HEK293T (cell line): Measurements from ENCODE around the gene ZNF730.

ENCODE experiments used
- CTCF ChIA-PET: fragments of 350-600 bp; formaldehyde crosslinking; extraction: SDS; loops from one replicate; lab custom pipeline; 2021; ENCODE audit warnings: antibody characterized with exemption, inconsistent platforms; lab: Yijun Ruan, JAX
- POLR2A ChIA-PET: fragments of 350-600 bp; formaldehyde crosslinking; extraction: SDS; loops from one replicate; lab custom pipeline; 2020; ENCODE audit warnings: antibody characterized with exemption, inconsistent platforms; lab: Yijun Ruan, JAX
- DNase-seq: peaks from one replicate; pipeline ENCODE4 v3.0.0; 2012; ENCODE audit warnings: mixed read lengths; ENCODE audit errors: extremely low spot score
- ARNT ChIP-seq: fragments of 450-650 bp; IDR thresholded peaks from 2 replicates; pipeline ENCODE4 v1.6.1; 2017; ENCODE audit warnings: mild to moderate bottlenecking
- BHLHE40 ChIP-seq: fragments of 450-650 bp; IDR thresholded peaks from 2 replicates; pipeline ENCODE4 v1.6.1; 2016; ENCODE audit warnings: mild to moderate bottlenecking, moderate library complexity, borderline replicate concordance
- CTBP1 ChIP-seq: fragments of 450-650 bp; IDR thresholded peaks from 2 replicates; pipeline ENCODE4 v1.6.1; 2016; ENCODE audit warnings: borderline replicate concordance
- ELF4 ChIP-seq: fragments of 450-650 bp; IDR thresholded peaks from 2 replicates; pipeline ENCODE4 v1.6.1; 2017; ENCODE audit warnings: antibody characterized with exemption
- FOXA1 ChIP-seq: fragments of 450-650 bp; IDR thresholded peaks from 2 replicates; pipeline ENCODE4 v1.6.1; 2016; ENCODE audit warnings: mild to moderate bottlenecking
- FOXK2 ChIP-seq: fragments of 450-650 bp; IDR thresholded peaks from 2 replicates; pipeline ENCODE4 v1.6.1; 2016; ENCODE audit warnings: mild to moderate bottlenecking
- FOXM1 ChIP-seq: fragments of 450-650 bp; IDR thresholded peaks from 2 replicates; pipeline ENCODE4 v1.6.1; 2017; ENCODE audit warnings: mild to moderate bottlenecking, borderline replicate concordance
- HDGF ChIP-seq: fragments of 450-650 bp; IDR thresholded peaks from 2 replicates; pipeline ENCODE4 v1.6.1; 2017; ENCODE audit warnings: antibody characterized with exemption, borderline replicate concordance
- L3MBTL2 ChIP-seq: fragments of 450-650 bp; conservative IDR thresholded peaks from 2 replicates; pipeline ENCODE4 v1.6.1; 2016; ENCODE audit warnings: mild to moderate bottlenecking
- LEF1 ChIP-seq: fragments of 450-650 bp; IDR thresholded peaks from 2 replicates; pipeline ENCODE4 v1.6.1; 2017; ENCODE audit warnings: mild to moderate bottlenecking, borderline replicate concordance
- NFRKB ChIP-seq: fragments of 450-650 bp; IDR thresholded peaks from 2 replicates; pipeline ENCODE4 v1.6.1; 2016; ENCODE audit warnings: mild to moderate bottlenecking, moderate library complexity
- SP1 ChIP-seq: fragments of 450-650 bp; IDR thresholded peaks from 2 replicates; pipeline ENCODE4 v1.6.1; 2017
- SUZ12 ChIP-seq: fragments of 450-650 bp; IDR thresholded peaks from 2 replicates; pipeline ENCODE4 v1.6.1; 2016; ENCODE audit warnings: mild to moderate bottlenecking
- TARDBP ChIP-seq: fragments of 450-650 bp; IDR thresholded peaks from 2 replicates; pipeline ENCODE4 v1.6.1; 2016
- ZNF384 ChIP-seq: fragments of 450-650 bp; IDR thresholded peaks from 2 replicates; pipeline ENCODE4 v1.6.1; 2016
- TF ChIP-seq, protein P1 (sequence below): fragments of 450-650 bp; IDR thresholded peaks from 2 replicates; pipeline ENCODE4 v1.6.1; 2016

Gene ZNF730

DNA sequence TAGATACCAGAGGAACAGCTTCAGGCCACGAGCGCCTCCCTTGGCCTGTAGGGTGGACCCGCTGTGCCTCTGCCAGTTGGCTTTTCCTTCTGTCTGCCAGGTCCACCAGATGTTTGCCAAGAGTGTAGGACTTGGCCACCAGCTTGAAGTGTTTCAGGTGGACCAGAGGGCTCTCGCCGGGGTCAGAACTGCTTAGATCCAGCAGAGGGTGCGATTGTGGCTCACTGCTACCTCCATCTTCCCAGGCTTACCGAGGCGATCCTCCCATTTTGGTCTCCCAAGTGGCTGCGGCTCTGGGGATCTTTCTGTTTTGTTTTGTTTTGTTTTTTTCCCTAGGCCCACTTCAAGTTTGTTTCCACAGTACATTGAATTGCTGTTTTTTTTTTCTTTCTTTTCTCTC, 23.0 kb upstream of the ZNF730 start:
- no peak for TF ChIP-seq BHLHE40
- TF ChIP-seq FOXM1 = no peak
- TF ChIP-seq ZNF384 = no peak
- TF ChIP-seq, protein P1, sequence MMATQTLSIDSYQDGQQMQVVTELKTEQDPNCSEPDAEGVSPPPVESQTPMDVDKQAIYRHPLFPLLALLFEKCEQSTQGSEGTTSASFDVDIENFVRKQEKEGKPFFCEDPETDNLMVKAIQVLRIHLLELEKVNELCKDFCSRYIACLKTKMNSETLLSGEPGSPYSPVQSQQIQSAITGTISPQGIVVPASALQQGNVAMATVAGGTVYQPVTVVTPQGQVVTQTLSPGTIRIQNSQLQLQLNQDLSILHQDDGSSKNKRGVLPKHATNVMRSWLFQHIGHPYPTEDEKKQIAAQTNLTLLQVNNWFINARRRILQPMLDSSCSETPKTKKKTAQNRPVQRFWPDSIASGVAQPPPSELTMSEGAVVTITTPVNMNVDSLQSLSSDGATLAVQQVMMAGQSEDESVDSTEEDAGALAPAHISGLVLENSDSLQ = no peak
- no peak for TF ChIP-seq FOXK2
- TF ChIP-seq HDGF = no peak
- no peak for TF ChIP-seq NFRKB
- no peak for TF ChIP-seq L3MBTL2
- TF ChIP-seq CTBP1 = no peak
- CTCF ChIA-PET = no interaction called here
- POLR2A ChIA-PET = no interaction called here
- DNase-seq = no peak

DNA sequence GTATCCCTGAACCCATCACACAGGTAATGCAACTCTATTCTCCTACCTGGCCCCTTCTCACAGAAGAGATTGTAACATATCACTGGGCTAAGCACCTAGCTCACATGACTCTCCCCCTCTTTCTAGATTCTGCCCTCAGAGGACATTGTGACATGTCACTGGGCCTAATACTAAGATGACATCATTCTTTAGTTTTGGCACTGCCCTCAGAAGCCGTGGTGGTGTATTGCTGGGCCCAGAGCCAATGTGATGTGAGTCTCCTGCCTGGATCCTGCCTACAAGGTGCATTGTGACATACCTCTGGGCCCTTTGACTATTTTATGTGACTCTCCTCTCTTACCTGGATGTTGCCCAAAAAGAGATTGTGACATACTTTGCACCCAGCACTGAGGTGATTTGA, 21.4 kb upstream of the ZNF730 start:
- ChIA-PET POLR2A (no interaction called here), CTCF (no interaction called here)
- no peak for DNase-seq
- TF ChIP-seq TARDBP = no peak
- no peak for TF ChIP-seq ARNT
- TF ChIP-seq L3MBTL2 = no peak
- TF ChIP-seq ZNF384 = no peak
- no peak for TF ChIP-seq FOXA1
- no peak for TF ChIP-seq SUZ12
- TF ChIP-seq LEF1 = no peak
- no peak for TF ChIP-seq HDGF
- no peak for TF ChIP-seq FOXM1
- TF ChIP-seq, protein P1 = no peak
- no peak for TF ChIP-seq SP1
- no peak for TF ChIP-seq FOXK2
- no peak for TF ChIP-seq ELF4
- TF ChIP-seq NFRKB = no peak
- no peak for TF ChIP-seq BHLHE40
- TF ChIP-seq CTBP1 = no peak

DNA sequence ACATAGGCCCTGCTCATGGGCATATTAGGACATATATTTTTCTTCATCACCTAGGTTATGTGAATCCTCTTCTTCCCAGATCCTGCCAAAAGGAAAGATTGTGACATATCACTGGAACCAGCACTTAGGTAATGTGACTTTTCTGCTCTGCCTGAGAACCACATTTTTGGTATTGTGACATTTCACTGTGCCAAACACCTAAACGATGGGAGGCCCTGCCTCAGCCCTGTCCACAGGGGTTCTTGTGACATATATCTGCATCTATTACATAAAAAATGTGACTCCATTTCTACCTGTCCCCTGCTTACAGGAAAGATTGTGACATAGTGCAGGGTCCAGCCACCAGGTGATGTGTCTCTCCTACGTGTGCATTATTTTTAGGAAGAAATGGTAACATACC, 18.5 kb upstream of the ZNF730 start:
- CTCF ChIA-PET = no interaction called here
- POLR2A ChIA-PET = no interaction called here
- DNase-seq = no peak
- TF ChIP-seq L3MBTL2 = no peak
- TF ChIP-seq ZNF384 = no peak
- TF ChIP-seq, protein P1 = no peak
- TF ChIP-seq NFRKB = no peak
- no peak for TF ChIP-seq ARNT
- TF ChIP-seq HDGF = no peak
- no peak for TF ChIP-seq FOXK2
- no peak for TF ChIP-seq FOXA1
- no peak for TF ChIP-seq ELF4
- no peak for TF ChIP-seq SUZ12
- TF ChIP-seq SP1 = no peak
- TF ChIP-seq TARDBP = no peak
- TF ChIP-seq FOXM1 = no peak
- no peak for TF ChIP-seq LEF1
- TF ChIP-seq BHLHE40 = no peak
- TF ChIP-seq CTBP1 = no peak

DNA sequence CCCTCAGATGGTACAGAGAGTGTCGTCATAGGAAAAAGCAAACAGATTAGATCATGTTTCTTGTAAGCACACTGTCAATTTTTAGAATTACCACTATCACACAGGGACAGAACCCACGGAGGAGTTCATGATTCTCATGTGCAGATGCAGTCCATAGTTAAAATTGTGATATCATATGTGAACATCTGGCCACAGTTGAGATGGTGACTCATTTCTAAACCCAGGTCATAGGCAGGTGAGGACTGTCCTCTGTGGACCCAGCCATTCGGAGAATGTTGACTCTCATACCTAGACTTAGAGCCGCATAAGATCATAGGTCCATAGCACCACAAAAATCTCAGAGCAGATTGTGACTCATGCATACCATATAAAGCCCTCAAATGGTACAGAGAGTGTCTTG, 17.8 kb upstream of the ZNF730 start:
- TF ChIP-seq BHLHE40 (no peak), TARDBP (no peak), L3MBTL2 (no peak), SP1 (no peak), NFRKB (no peak), FOXK2 (no peak), FOXM1 (no peak), HDGF (no peak), FOXA1 (no peak), ELF4 (no peak), ARNT (no peak), CTBP1 (no peak), ZNF384 (no peak), SUZ12 (no peak), LEF1 (no peak)
- TF ChIP-seq, protein P1 = no peak
- ChIA-PET CTCF (no interaction called here), POLR2A (no interaction called here)
- DNase-seq = no peak

DNA sequence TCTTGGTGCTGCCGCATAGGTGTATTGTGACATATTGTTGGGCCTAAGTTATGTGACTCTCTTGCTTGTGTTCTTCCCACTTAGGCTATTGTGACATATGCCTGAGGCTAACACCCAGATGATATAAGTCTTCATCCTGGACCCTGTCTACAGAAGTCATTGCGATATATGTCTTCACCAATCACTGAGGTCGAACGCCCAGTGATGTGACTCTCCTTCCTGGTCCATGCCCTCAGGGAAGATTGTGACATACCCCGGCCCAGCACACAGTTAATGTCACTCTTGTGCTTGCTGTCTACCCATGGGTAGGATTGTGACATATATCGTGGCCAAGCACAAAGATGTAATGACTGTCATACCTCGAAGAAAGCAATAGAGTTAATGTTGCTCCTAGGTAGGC, 16.9 kb upstream of the ZNF730 start:
- TF ChIP-seq NFRKB (no peak), ZNF384 (no peak), CTBP1 (no peak)
- POLR2A ChIA-PET = no interaction called here
- DNase-seq = no peak
- CTCF ChIA-PET = no interaction called here

DNA sequence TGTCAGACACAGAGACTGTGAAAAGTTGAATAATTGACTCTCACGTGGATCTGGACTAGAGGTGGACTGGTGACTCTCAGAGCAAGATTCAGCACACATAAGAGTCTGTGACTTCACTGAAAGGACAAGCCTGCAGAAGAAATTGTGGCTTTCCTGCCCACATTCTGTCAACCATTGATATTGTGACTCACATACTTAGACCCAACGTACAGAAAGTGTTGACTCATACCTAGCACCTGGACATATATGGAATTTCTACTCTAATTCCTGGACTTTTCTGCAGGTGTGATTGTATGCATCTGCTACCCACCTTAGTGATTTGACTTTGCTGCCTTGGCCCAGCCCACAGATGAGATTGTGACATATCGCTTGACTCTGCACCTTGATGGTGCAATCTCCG, 15.6 kb upstream of the ZNF730 start:
- CTCF ChIA-PET = no interaction called here
- DNase-seq = no peak
- POLR2A ChIA-PET = no interaction called here
- TF ChIP-seq BHLHE40 (no peak), FOXK2 (no peak), TARDBP (no peak), ELF4 (no peak), SUZ12 (no peak), ARNT (no peak)
